Suprapubic skin (tissue), 3 donors: ENCODE measurements around the gene CAMK2D.

Source experiments
- POLR2AphosphoS5 ChIP-seq, 3 donors: sonication (generic); formaldehyde crosslinking; IDR thresholded peaks; one replicate each; pipeline ENCODE4 v1.6.1; 2017; ENCODE audit warnings: antibody characterized with exemption in 3 of 3
- TF ChIP-seq, protein P1 (sequence below), 2 donors: fragments of 200-600 bp in 1 of 2; fragments of 450-650 bp in 1 of 2; sonication (generic) in 1 of 2; IDR thresholded peaks; one replicate each; pipeline ENCODE4 v1.5.1; 2016 to 2019; ENCODE audit warnings: antibody characterized with exemption in 2 of 2, mild to moderate bottlenecking in 1 of 2, moderate library complexity in 1 of 2

GRCh38 chr4:113584407-113585150 lies 177.0 kb downstream of the CAMK2D start:
- TF ChIP-seq, protein P1, sequence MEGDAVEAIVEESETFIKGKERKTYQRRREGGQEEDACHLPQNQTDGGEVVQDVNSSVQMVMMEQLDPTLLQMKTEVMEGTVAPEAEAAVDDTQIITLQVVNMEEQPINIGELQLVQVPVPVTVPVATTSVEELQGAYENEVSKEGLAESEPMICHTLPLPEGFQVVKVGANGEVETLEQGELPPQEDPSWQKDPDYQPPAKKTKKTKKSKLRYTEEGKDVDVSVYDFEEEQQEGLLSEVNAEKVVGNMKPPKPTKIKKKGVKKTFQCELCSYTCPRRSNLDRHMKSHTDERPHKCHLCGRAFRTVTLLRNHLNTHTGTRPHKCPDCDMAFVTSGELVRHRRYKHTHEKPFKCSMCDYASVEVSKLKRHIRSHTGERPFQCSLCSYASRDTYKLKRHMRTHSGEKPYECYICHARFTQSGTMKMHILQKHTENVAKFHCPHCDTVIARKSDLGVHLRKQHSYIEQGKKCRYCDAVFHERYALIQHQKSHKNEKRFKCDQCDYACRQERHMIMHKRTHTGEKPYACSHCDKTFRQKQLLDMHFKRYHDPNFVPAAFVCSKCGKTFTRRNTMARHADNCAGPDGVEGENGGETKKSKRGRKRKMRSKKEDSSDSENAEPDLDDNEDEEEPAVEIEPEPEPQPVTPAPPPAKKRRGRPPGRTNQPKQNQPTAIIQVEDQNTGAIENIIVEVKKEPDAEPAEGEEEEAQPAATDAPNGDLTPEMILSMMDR (IDR thresholded peaks at IDR 0.05): no peak
- TF ChIP-seq POLR2AphosphoS5 (IDR thresholded peaks at IDR 0.05): no peak
